Stimulated activated naive B cell treated with anti-CD40 and anti-IgM and Interleukin-4, amounts not matched to agents 10 μg/mL and 1 μg/mL and 100 μg/mL, for 72 hours (primary cell): ENCODE results near the gene DUSP14.

Experiments used
- ATAC-seq, 2 donors: fragments of 150-1000 bp; cut with Tn5 transposase; replicated peaks; 2 replicates each; pipeline ENCODE4 v1.10.0; 2021; ENCODE audit warnings: moderate library complexity in 1 of 2
- DNase-seq: peaks from one replicate; pipeline ENCODE4 v3.0.0; 2021
- H3K27ac Mint-ChIP-seq: one replicate; pipeline ENCODE4 v1.8.0; 2022; ENCODE audit warnings: mild to moderate bottlenecking, mixed read lengths
- H3K27me3 Mint-ChIP-seq, 2 donors: one replicate each; pipeline ENCODE4 v1.8.0; 2022; ENCODE audit warnings: mixed read lengths in 2 of 2
- H3K36me3 Mint-ChIP-seq, 2 donors: one replicate each; pipeline ENCODE4 v1.8.0; 2022; ENCODE audit warnings: mixed read lengths in 2 of 2, mild to moderate bottlenecking in 1 of 2
- H3K4me1 Mint-ChIP-seq, 2 donors: one replicate each; pipeline ENCODE4 v1.8.0; 2022; ENCODE audit warnings: mixed read lengths in 2 of 2, mild to moderate bottlenecking in 1 of 2
- H3K4me3 Mint-ChIP-seq, 2 donors: one replicate each; pipeline ENCODE4 v1.8.0; 2022; ENCODE audit warnings: mild to moderate bottlenecking in 2 of 2, mixed read lengths in 2 of 2, moderate library complexity in 1 of 2
- H3K9me3 Mint-ChIP-seq, 2 donors: one replicate each; pipeline ENCODE4 v1.8.0; 2022; ENCODE audit warnings: mixed read lengths in 2 of 2, mild to moderate bottlenecking in 1 of 2

Gene DUSP14

GRCh38 chr17:37545486-37545885 lies 55.8 kb downstream of the DUSP14 start:
- no peak overlapping the region for H3K4me3 Mint-ChIP-seq
- no peaks in the 10 kb centered on the region for H3K27me3 Mint-ChIP-seq
- DNase-seq, result no peak
- H3K36me3 Mint-ChIP-seq, result peaks cover 19 to 23% of the 10 kb centered on the region in 2 donors
- H3K9me3 Mint-ChIP-seq, result no peaks in the 10 kb centered on the region
- no peak overlapping the region for H3K27ac Mint-ChIP-seq
- no peak for ATAC-seq
- peaks cover 6 to 9% of the 10 kb centered on the region in 2 donors for H3K4me1 Mint-ChIP-seq

- Mint-ChIP-seq H3K4me3 (no peak overlapping the region), H3K4me1 (peaks cover 8 to 17% of the 10 kb centered on the region in 2 donors), H3K36me3 (peaks cover 14 to 23% of the 10 kb centered on the region in 2 donors), H3K27me3 (no peaks in the 10 kb centered on the region), H3K27ac (no peak overlapping the region), H3K9me3 (no peaks in the 10 kb centered on the region)
- ATAC-seq, result no peak
- no peak for DNase-seq
Observed at GRCh38 chr17:37546302-37546701, 56.6 kb downstream of the DUSP14 start.

GRCh38 chr17:37547986-37548385 lies 58.3 kb downstream of the DUSP14 start:
- Mint-ChIP-seq H3K36me3 (peaks cover 9 to 30% of the 10 kb centered on the region in 2 donors), H3K27ac (no peak overlapping the region), H3K9me3 (no peaks in the 10 kb centered on the region), H3K27me3 (no peaks in the 10 kb centered on the region), H3K4me1 (peaks cover 13 to 33% of the 10 kb centered on the region in 2 donors), H3K4me3 (no peak overlapping the region)
- ATAC-seq (no peak), DNase-seq (no peak)

- DNase-seq, result no peak
- Mint-ChIP-seq H3K4me3 (no peak overlapping the region), H3K27me3 (no peaks in the 10 kb centered on the region), H3K36me3 (peaks cover 15 to 41% of the 10 kb centered on the region in 2 donors), H3K9me3 (no peaks in the 10 kb centered on the region), H3K4me1 (peaks cover 19 to 39% of the 10 kb centered on the region in 2 donors), H3K27ac (no peak overlapping the region)
- no peak for ATAC-seq
Observed at GRCh38 chr17:37551788-37552187, 62.1 kb downstream of the DUSP14 start.

GRCh38 chr17:37553401-37553966 lies 63.8 kb downstream of the DUSP14 start:
- Mint-ChIP-seq H3K27ac (peak overlapping the region; percentile 82), H3K4me1 (peaks cover 18 to 35% of the 10 kb centered on the region in 2 donors), H3K27me3 (no peaks in the 10 kb centered on the region), H3K4me3 (no peak overlapping the region), H3K36me3 (peaks cover 17 to 50% of the 10 kb centered on the region in 2 donors), H3K9me3 (no peaks in the 10 kb centered on the region)
- no peak for DNase-seq
- peak; percentile 68 to 77 for ATAC-seq

- H3K27ac Mint-ChIP-seq, result no peak overlapping the region
- no peaks in the 10 kb centered on the region for H3K27me3 Mint-ChIP-seq
- ATAC-seq (no peak), DNase-seq (no peak)
- H3K4me1 Mint-ChIP-seq, result peaks cover 16 to 32% of the 10 kb centered on the region in 2 donors
- peaks cover 18 to 51% of the 10 kb centered on the region in 2 donors for H3K36me3 Mint-ChIP-seq
- no peak overlapping the region for H3K4me3 Mint-ChIP-seq
- H3K9me3 Mint-ChIP-seq, result no peaks in the 10 kb centered on the region
Observed at GRCh38 chr17:37555386-37555785, 65.7 kb downstream of the DUSP14 start.

GRCh38 chr17:37557482-37557881 lies 67.8 kb downstream of the DUSP14 start:
- H3K36me3 Mint-ChIP-seq, result peaks cover 15 to 35% of the 10 kb centered on the region in 2 donors
- H3K27ac Mint-ChIP-seq, result no peak overlapping the region
- DNase-seq, result no peak
- no peaks in the 10 kb centered on the region for H3K9me3 Mint-ChIP-seq
- H3K4me3 Mint-ChIP-seq, result no peak overlapping the region
- H3K4me1 Mint-ChIP-seq, result peaks cover 9 to 12% of the 10 kb centered on the region in 2 donors
- ATAC-seq, result no peak
- no peaks in the 10 kb centered on the region for H3K27me3 Mint-ChIP-seq

GRCh38 chr17:37558299-37558698 lies 68.6 kb downstream of the DUSP14 start:
- ATAC-seq (no peak), DNase-seq (no peak)
- Mint-ChIP-seq H3K9me3 (no peaks in the 10 kb centered on the region), H3K27ac (peak overlapping the region; percentile 66), H3K4me3 (no peak overlapping the region), H3K4me1 (peaks cover 4% of the 10 kb centered on the region in 2 donors), H3K27me3 (no peaks in the 10 kb centered on the region), H3K36me3 (peaks cover 11 to 27% of the 10 kb centered on the region in 2 donors)

GRCh38 chr17:37562016-37562745 lies 72.5 kb downstream of the DUSP14 start:
- H3K9me3 Mint-ChIP-seq, result no peaks in the 10 kb centered on the region
- H3K27me3 Mint-ChIP-seq, result no peaks in the 10 kb centered on the region
- peaks cover 27 to 37% of the 10 kb centered on the region in 2 donors for H3K36me3 Mint-ChIP-seq
- H3K27ac Mint-ChIP-seq, result no peak overlapping the region
- H3K4me3 Mint-ChIP-seq, result no peak overlapping the region
- no peak for ATAC-seq
- DNase-seq, result no peak
- no peaks in the 10 kb centered on the region for H3K4me1 Mint-ChIP-seq
